Fibroblast of lung (primary cell): Measurements from ENCODE around the gene BOLA1. TPM values are rescaled to one million over a fixed set of nuclear protein-coding genes. Genes with fewer than 3 reads are reported as not detected.

Experiments
- DNase-seq, 2 donors: peaks; one replicate each; pipeline versions ENCODE4 v3.0.0 to v3.0.0-alpha.2; 2010; ENCODE audit warnings: low read depth in 2 of 2
- H2AFZ ChIP-seq: 2 replicates; pipeline ENCODE4 v1.5.1; 2012; ENCODE audit warnings: low read length, control low read depth, inconsistent platforms
- H3K27ac ChIP-seq: 2 replicates; pipeline ENCODE4 v1.5.1; 2011; ENCODE audit warnings: low read length, control low read depth; ENCODE audit not compliant: insufficient read depth
- H3K27me3 ChIP-seq: 2 replicates; pipeline ENCODE4 v1.5.1; 2011; ENCODE audit warnings: mild to moderate bottlenecking, low read length; ENCODE audit not compliant: control insufficient read depth, insufficient read depth
- H3K36me3 ChIP-seq: 2 replicates; pipeline ENCODE4 v1.5.1; 2011; ENCODE audit warnings: low read length; ENCODE audit not compliant: control insufficient read depth, insufficient read depth
- H3K4me1 ChIP-seq: 2 replicates; pipeline ENCODE4 v1.5.1; 2011; ENCODE audit warnings: low read length; ENCODE audit not compliant: control insufficient read depth, insufficient read depth; ENCODE audit errors: extremely low read depth
- H3K4me2 ChIP-seq: 2 replicates; pipeline ENCODE4 v1.5.1; 2011; ENCODE audit warnings: low read length, control low read depth; ENCODE audit not compliant: insufficient read depth; ENCODE audit errors: extremely low read depth
- H3K4me3 ChIP-seq, 4 experiments: fragments of 200-600 bp in 1 of 4; sonication (generic) in 1 of 4; replicated peaks in 1 of 4; 2 replicates each; pipeline ENCODE4 v1.5.1; 2011 to 2016; ENCODE audit warnings: low read length in 4 of 4, low read depth in 3 of 4, mild to moderate bottlenecking in 3 of 4, control low read depth in 2 of 4, inconsistent platforms in 1 of 4, mixed read lengths in 1 of 4; ENCODE audit not compliant: insufficient read depth in 1 of 4; ENCODE audit errors: control extremely low read depth in 1 of 4
- H3K79me2 ChIP-seq: 2 replicates; pipeline ENCODE4 v1.5.1; 2012; ENCODE audit warnings: mild to moderate bottlenecking, low read length, inconsistent platforms; ENCODE audit not compliant: control insufficient read depth, insufficient read depth
- H3K9ac ChIP-seq: 2 replicates; pipeline ENCODE4 v1.5.1; 2011; ENCODE audit warnings: mild to moderate bottlenecking, low read length, control low read depth; ENCODE audit not compliant: insufficient read depth
- H3K9me3 ChIP-seq: 2 replicates; pipeline ENCODE4 v1.5.1; 2012; ENCODE audit warnings: low read depth, low read length; ENCODE audit not compliant: control insufficient read depth, insufficient read depth
- H4K20me1 ChIP-seq: 2 replicates; pipeline ENCODE4 v1.5.1; 2011; ENCODE audit warnings: low read length; ENCODE audit not compliant: control insufficient read depth, insufficient read depth; ENCODE audit errors: extremely low read depth
- EZH2 ChIP-seq: IDR thresholded peaks from 2 replicates; pipeline ENCODE4 v1.5.1; 2012; ENCODE audit warnings: low read length, control low read depth, mild to moderate bottlenecking; ENCODE audit errors: missing control alignments
- polyA plus RNA-seq, 2 donors: library from polyadenylated mRNA; depleted of rRNA in 1 of 2; stranded (reverse) in 1 of 2; unstranded in 1 of 2; fragments of >200 nt; gene quantifications; 2 replicates each; pipeline ENCODE4 v1.2.1, GENCODE V29; 2011 to 2012; ENCODE audit warnings: missing spikeins in 1 of 2
- total RNA-seq: library from RNA; depleted of rRNA; stranded (reverse); fragments of >200 nt; gene quantifications from 2 replicates; pipeline ENCODE4 v1.2.1, GENCODE V29; 2014
- TF ChIP-seq, protein P1 (sequence below), 2 donors: IDR thresholded peaks in 1 of 2; conservative IDR thresholded peaks in 1 of 2; 1 replicate in 1 of 2; 2 replicates in 1 of 2; pipeline ENCODE4 v1.5.1; 2011 to 2012; ENCODE audit warnings: low read length in 2 of 2, control low read depth in 1 of 2, inconsistent platforms in 1 of 2, low read depth in 1 of 2, mild to moderate bottlenecking in 1 of 2

The BOLA1 gene
- total and polyA plus RNA-seq, 2 donors (not counting 1 experiment from before 2014, with no cell fraction given) = 6.4 to 12.4 TPM

DNA sequence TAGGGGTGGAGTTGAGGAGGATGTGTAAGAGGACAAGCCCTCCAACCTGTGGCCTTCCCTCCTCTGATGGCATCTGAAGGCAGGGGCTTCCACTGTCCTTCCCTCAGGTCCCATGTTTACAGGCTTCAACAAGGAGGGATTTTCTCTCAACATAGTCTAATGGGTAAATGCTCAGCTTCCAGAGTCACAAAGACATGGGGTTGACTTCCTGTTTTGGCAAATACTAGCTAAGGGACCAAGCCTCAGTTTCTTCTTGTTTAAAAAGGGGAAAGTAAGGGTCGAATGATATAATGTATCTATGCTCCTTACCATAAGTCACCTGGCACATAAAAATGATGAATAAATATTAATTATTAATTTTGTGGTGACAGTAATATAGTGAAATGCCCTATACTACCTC lies 15.2 kb downstream of the BOLA1 start:
- H3K4me2 ChIP-seq = no peak overlapping the region
- no peak overlapping the region for H3K4me3 ChIP-seq
- H4K20me1 ChIP-seq = no peaks in the 10 kb centered on the region
- H3K9ac ChIP-seq = no peak overlapping the region
- no peak overlapping the region for H3K27ac ChIP-seq
- H3K9me3 ChIP-seq = no peaks in the 10 kb centered on the region
- peaks cover 5% of the 10 kb centered on the region for H3K36me3 ChIP-seq
- no peaks in the 10 kb centered on the region for H3K79me2 ChIP-seq
- H2AFZ ChIP-seq = no peak overlapping the region
- TF ChIP-seq, protein P1, sequence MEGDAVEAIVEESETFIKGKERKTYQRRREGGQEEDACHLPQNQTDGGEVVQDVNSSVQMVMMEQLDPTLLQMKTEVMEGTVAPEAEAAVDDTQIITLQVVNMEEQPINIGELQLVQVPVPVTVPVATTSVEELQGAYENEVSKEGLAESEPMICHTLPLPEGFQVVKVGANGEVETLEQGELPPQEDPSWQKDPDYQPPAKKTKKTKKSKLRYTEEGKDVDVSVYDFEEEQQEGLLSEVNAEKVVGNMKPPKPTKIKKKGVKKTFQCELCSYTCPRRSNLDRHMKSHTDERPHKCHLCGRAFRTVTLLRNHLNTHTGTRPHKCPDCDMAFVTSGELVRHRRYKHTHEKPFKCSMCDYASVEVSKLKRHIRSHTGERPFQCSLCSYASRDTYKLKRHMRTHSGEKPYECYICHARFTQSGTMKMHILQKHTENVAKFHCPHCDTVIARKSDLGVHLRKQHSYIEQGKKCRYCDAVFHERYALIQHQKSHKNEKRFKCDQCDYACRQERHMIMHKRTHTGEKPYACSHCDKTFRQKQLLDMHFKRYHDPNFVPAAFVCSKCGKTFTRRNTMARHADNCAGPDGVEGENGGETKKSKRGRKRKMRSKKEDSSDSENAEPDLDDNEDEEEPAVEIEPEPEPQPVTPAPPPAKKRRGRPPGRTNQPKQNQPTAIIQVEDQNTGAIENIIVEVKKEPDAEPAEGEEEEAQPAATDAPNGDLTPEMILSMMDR (conservative IDR thresholded peaks at IDR 0.05 in 1 of 2, IDR thresholded peaks at IDR 0.05 in 1 of 2; ENCODE audit: low read depth in 1 of 2, low read length in 2 of 2) = no peak
- TF ChIP-seq EZH2 = no peak
- H3K27me3 ChIP-seq = no peaks in the 10 kb centered on the region
- no peak for DNase-seq
- H3K4me1 ChIP-seq = peaks cover 4% of the 10 kb centered on the region

- no peaks in the 10 kb centered on the region for H4K20me1 ChIP-seq
- no peak for DNase-seq
- no peak overlapping the region for H3K9ac ChIP-seq
- H3K27ac ChIP-seq = no peak overlapping the region
- TF ChIP-seq EZH2 = no peak
- TF ChIP-seq, protein P1 (conservative IDR thresholded peaks at IDR 0.05 in 1 of 2, IDR thresholded peaks at IDR 0.05 in 1 of 2; ENCODE audit: low read depth in 1 of 2, low read length in 2 of 2) = no peak
- H3K4me1 ChIP-seq = peaks cover 4% of the 10 kb centered on the region
- H3K27me3 ChIP-seq = no peaks in the 10 kb centered on the region
- no peak overlapping the region for H2AFZ ChIP-seq
- H3K79me2 ChIP-seq = no peaks in the 10 kb centered on the region
- H3K9me3 ChIP-seq = no peaks in the 10 kb centered on the region
- peak overlapping the region in 1 of 4 experiments; percentile 85 for H3K4me3 ChIP-seq
- peaks cover 4% of the 10 kb centered on the region for H3K36me3 ChIP-seq
- H3K4me2 ChIP-seq = peak overlapping the region; percentile 2
These were observed 16.2 kb downstream of the BOLA1 start for GRCh38 chr1:149915429-149916192.

DNA sequence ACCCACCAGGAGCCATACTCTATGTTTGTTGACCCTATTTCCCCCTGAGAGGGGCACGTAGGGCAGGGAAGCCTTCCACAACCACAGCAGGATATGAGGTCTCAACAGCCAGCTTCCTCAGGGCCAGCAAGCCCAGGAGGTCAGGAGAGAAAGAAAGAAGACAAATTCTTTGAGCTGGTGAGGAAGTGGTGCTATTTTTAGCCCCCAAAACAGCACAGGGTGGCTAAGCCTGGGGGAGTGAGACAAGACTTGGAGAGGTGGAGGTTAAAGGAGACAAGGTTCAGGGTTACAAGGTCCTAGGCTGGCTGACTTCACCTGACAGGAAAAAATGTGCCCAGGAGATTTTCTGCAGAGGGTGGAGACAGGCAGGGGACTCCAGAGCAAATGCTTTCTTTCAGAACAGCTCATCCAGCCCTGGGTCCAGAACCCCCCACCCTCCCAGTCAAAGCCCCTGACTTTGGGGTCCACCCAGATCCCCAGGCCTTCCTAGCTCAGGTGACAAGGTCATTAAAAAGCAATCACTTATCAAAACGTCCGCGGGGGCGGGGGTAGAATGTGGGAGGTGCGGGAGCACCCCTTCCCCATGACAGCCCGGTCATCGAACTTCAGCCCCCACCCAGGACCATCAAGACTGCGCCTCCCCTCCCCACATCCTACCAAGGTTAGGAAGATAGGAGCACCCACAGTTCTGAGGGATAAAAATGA lies 17.0 kb downstream of the BOLA1 start:
- no peaks in the 10 kb centered on the region for H4K20me1 ChIP-seq
- no peak overlapping the region for H2AFZ ChIP-seq
- peak overlapping the region; percentile 73 to 87 (median 82) for H3K4me3 ChIP-seq
- H3K4me1 ChIP-seq = peaks cover 4% of the 10 kb centered on the region
- no peaks in the 10 kb centered on the region for H3K9me3 ChIP-seq
- H3K27ac ChIP-seq = no peak overlapping the region
- peaks cover 4% of the 10 kb centered on the region for H3K36me3 ChIP-seq
- H3K4me2 ChIP-seq = peak overlapping the region; percentile 81
- no peaks in the 10 kb centered on the region for H3K79me2 ChIP-seq
- H3K9ac ChIP-seq = peak overlapping the region; percentile 13
- TF ChIP-seq, protein P1 (conservative IDR thresholded peaks at IDR 0.05 in 1 of 2, IDR thresholded peaks at IDR 0.05 in 1 of 2; ENCODE audit: low read depth in 1 of 2, low read length in 2 of 2) = no peak
- TF ChIP-seq EZH2 = no peak
- no peak for DNase-seq
- H3K27me3 ChIP-seq = no peaks in the 10 kb centered on the region
